Fibroblast of the aortic adventitia (primary cell): ENCODE measurements around the gene RNASE4. TPM values are rescaled to one million over a fixed set of nuclear protein-coding genes. Genes with fewer than 3 reads are reported as not detected.
A peak's percentile ranks its signal among the peaks of the same experiment; 100 is the strongest.

ENCODE experiments used
- DNase-seq: peaks from one replicate; pipeline ENCODE4 v3.0.0-alpha.2; 2010; ENCODE audit warnings: low read depth
- H3K4me3 ChIP-seq: 2 replicates; pipeline ENCODE4 v1.5.1; 2011; ENCODE audit warnings: low read depth, mild to moderate bottlenecking, control low read depth, low read length, moderate library complexity
- total RNA-seq: library from RNA; depleted of rRNA; stranded (reverse); fragments of >200 nt; gene quantifications from 2 replicates; pipeline ENCODE4 v1.2.3, GENCODE V29; 2012; ENCODE audit warnings: low replicate concordance
- TF ChIP-seq, protein P1 (sequence below): IDR thresholded peaks from 2 replicates; pipeline ENCODE4 v1.5.1; 2011; ENCODE audit warnings: mild to moderate bottlenecking, low read length, control low read depth, inconsistent platforms; ENCODE audit not compliant: insufficient read depth

RNASE4 gene
- total RNA-seq, 1 donor = 24.1 TPM

DNA sequence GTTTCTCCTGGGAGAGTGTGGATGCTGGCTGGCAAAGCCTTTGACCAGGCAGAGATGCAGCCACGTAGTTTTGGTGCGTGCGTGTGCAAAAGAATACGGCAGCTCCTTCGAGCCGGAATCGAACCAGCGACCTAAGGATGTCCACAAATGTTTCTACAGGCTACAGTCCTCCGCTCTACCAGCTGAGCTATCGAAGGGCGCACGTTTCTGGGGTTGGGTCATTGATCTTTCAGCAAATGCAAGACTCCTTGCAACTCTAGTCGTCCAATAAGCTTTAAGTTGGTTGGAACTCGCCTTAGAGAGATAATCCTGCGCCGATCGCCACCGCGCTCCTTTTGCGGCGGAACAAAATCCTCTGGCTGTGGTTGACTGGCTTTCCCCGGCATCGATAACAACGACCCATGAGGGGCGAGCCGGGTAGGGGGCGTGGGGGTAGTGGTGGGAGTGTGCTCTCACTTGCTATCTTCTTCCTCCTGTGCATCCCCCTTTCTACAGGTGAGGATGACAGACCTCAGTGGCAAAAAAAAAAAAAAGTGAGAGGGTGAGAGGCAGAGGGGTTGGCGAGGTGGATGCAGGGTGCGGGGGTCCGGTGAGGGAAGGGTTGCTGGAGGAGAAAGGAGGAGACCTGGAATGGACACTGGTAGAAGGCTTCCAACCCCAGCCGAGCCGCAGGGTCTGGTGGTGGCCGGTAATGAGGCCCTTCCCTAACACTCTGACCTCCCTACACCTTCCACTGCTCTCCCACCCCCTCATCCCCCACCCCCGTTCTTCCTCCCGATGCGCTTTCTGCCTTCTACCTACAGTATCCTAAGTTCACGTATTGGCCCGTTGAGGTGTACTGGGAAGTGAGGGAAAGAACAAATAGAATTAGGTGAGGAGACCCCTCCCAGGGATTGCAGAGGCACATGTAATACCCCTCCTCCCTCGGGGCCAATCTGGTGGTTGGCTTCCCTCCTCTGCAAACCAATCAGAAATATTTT is 31.1 kb upstream of the RNASE4 start:
- TF ChIP-seq, protein P1, sequence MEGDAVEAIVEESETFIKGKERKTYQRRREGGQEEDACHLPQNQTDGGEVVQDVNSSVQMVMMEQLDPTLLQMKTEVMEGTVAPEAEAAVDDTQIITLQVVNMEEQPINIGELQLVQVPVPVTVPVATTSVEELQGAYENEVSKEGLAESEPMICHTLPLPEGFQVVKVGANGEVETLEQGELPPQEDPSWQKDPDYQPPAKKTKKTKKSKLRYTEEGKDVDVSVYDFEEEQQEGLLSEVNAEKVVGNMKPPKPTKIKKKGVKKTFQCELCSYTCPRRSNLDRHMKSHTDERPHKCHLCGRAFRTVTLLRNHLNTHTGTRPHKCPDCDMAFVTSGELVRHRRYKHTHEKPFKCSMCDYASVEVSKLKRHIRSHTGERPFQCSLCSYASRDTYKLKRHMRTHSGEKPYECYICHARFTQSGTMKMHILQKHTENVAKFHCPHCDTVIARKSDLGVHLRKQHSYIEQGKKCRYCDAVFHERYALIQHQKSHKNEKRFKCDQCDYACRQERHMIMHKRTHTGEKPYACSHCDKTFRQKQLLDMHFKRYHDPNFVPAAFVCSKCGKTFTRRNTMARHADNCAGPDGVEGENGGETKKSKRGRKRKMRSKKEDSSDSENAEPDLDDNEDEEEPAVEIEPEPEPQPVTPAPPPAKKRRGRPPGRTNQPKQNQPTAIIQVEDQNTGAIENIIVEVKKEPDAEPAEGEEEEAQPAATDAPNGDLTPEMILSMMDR = no peak
- DNase-seq = peak; percentile 71
- H3K4me3 ChIP-seq = peak overlapping the region; percentile 31

DNA sequence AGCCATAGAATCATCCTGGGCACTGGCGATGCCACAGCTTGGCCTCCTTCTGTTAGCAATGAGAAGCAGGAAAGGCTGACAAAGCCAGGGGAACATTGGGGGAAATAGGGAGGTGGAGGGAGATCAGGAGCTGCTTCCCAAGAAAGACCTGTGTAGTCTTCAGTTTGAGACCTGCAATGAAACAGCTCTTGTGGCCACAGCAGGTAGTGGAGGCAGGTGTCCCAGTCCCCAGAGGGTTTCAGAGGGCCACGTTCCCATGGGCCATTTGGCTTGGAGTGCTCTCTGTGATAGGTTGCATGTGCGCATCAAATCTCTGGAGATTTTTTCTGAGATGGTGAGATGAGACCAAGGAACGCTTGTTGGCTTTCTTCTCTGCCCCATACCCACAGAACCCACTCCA is 28.5 kb upstream of the RNASE4 start:
- no peak overlapping the region for H3K4me3 ChIP-seq
- TF ChIP-seq, protein P1 = no peak
- DNase-seq = no peak

DNA sequence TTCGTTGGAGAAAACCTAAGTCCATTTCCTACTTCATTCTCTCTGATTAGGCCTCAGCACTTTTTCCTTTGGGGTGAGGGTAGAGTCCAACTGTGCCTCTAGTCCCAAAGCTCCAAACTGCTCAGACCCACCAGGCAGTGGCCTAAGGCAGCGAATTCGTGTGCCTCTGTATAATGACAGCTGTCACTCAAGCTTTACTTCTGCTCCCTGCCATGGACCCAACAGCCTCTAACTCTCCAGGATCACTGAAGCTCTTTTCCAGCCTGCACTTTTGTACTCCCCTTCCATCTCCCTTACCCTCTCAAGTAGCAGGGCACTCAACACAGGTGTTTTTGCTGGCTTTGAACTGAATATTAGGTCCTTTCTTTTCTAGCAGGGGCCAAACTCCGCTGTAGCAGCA is 28.1 kb upstream of the RNASE4 start:
- no peak overlapping the region for H3K4me3 ChIP-seq
- no peak for DNase-seq
- TF ChIP-seq, protein P1 = no peak

DNA sequence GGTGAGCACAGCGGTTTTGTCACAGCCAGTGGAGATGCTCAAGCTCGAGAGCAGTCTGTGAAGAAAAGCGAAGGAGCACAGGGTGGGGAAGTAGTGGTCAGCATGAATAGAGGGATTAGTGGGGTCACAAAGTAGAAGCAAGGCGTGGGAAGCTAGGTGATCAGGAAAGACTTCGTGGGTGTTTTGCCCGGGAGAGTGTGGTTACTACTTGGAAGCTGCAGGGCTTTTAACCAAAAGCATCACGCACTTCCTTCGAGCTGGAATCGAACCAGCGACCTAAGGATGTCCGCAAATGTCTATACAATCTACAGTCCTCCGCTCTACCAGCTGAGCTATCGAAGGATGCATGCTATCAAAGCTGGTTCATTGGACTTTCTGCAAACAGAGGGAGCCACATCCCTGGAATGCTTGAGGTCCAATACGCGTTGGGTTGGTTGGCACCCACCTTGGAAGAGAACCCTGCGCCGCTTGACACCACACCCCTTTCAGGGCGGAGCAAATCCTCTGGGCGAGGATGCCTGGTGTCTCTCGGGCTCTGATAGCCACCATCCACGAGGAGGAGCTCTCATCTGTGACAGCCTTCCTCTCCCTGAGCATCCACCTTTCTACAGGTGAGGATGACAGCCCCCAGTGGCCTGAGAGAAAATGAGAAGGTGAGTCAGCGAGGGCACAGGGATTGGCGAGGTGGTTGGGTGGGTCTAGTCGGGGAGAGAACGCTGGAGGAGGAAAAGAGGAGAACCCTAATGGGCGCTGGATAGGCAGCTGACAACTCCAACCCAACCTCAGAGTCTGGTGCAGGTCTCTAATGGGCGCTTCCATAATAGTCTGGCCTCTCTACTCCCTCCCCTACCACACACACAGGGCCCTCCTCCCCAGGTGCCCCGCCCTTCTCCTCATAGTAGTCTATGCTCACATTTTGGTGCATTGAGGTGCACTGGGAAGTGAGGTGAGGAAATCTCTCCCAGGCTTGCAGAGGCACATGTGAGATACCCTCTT is 26.8 kb upstream of the RNASE4 start:
- no peak for DNase-seq

DNA sequence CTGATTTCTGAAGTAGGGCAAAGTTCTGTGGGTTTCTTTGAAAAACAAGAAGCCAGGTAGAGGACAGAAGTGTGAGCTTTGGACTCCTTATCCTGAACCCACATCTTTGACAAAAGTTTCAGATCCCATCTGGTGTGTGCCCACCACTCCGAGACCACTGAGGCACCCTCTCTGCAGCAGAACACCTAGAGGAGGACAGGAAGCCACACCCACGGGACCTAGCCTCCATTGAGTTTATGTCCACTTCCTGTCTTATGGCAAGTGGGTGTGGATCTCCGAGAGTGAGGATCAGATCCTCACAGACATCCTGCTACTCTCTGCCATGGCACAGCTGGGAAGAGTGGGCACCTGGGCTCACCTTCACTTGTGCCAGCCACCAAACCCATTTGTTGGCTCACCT is 26.1 kb upstream of the RNASE4 start:
- TF ChIP-seq, protein P1 = no peak
- no peak for DNase-seq

More for the DNA sequence above, 26.8 kb upstream of the RNASE4 start:
- H3K4me3 ChIP-seq = no peak overlapping the region
- TF ChIP-seq, protein P1 = no peak

DNA sequence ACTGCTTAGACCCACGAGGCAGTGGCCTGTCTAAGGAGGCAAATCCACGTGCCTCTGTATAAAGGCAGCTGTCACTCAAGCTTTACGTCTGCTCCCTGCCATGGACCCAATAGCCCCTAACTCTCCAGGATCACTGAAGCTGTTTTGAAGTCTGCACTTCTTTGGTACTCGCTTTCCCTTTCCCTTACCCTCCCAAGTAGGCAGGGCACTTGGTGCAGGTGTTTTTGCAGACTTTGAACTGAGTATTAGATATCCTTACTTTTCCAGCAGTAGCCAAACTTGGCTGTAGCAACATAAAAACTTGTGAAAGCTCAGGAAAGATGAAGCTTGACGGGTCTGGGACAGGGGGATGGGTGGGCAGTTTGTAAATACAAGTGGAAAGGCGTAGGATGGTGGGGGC is 25.0 kb upstream of the RNASE4 start:
- H3K4me3 ChIP-seq = no peak overlapping the region
- no peak for DNase-seq
- TF ChIP-seq, protein P1 = no peak

More for the DNA sequence above, 26.1 kb upstream of the RNASE4 start:
- no peak overlapping the region for H3K4me3 ChIP-seq
